ENCODE measurements around the gene LMOD2.

- TF ChIP-seq POLR2A (IDR thresholded peaks at IDR 0.05; ENCODE audit: low read length) (no peak), GATA1 (IDR thresholded peaks at IDR 0.05; ENCODE audit: low read depth, low read length) (no peak)
These were observed 5.1 kb upstream of the LMOD2 start for GRCh38 chr7:123650595-123650994.

Measured in erythroblast (primary cell).